ENCODE data around the gene MAVS.
"Not testable (repeated sequence)": the region's sequence is repeated elsewhere in the genome, so short reads cannot be mapped to it uniquely, and the experiment has no call there.

Gene MAVS

GRCh38 chr20:3904857-3905256, 58.2 kb downstream of the MAVS start:
- Histone ChIP-seq H3K27ac (ENCODE audit: low read length) (no peak overlapping the region), H3K4me1 (ENCODE audit: insufficient read depth, low read length) (peaks cover 3% of the 10 kb centered on the region; the same call in 1 of the 2 replicates), H3K4me3 (ENCODE audit: low read length) (no peak overlapping the region), H3K27me3 (ENCODE audit: insufficient read depth, low read length) (no peaks in the 10 kb centered on the region), H3K9ac (ENCODE audit: low read depth, low read length) (no peak overlapping the region), H3K36me3 (ENCODE audit: insufficient read depth, low read depth, low read length) (peaks cover 32% of the 10 kb centered on the region), H3K9me3 (ENCODE audit: insufficient read depth, low read depth, low read length) (no peaks in the 10 kb centered on the region)

GRCh38 chr20:3906744-3907721, 60.4 kb downstream of the MAVS start:
- H3K4me3 ChIP-seq (ENCODE audit: low read length); H3K27ac ChIP-seq (ENCODE audit: low read length); H3K4me1 ChIP-seq (ENCODE audit: insufficient read depth, low read length); H3K27me3 ChIP-seq (ENCODE audit: insufficient read depth, low read length); H3K9ac ChIP-seq (ENCODE audit: low read depth, low read length); H3K9me3 ChIP-seq (ENCODE audit: insufficient read depth, low read depth, low read length): not testable (repeated sequence)
- peaks cover 54% of the 10 kb centered on the region for H3K36me3 ChIP-seq (ENCODE audit: insufficient read depth, low read depth, low read length)

GRCh38 chr20:3908667-3909066, 62.0 kb downstream of the MAVS start:
- Histone ChIP-seq H3K9me3 (ENCODE audit: insufficient read depth, low read depth, low read length) (no peaks in the 10 kb centered on the region), H3K4me1 (ENCODE audit: insufficient read depth, low read length) (no peaks in the 10 kb centered on the region), H3K36me3 (ENCODE audit: insufficient read depth, low read depth, low read length) (peaks cover 69% of the 10 kb centered on the region), H3K4me3 (ENCODE audit: low read length) (no peak overlapping the region), H3K9ac (ENCODE audit: low read depth, low read length) (no peak overlapping the region), H3K27me3 (ENCODE audit: insufficient read depth, low read length) (no peaks in the 10 kb centered on the region), H3K27ac (ENCODE audit: low read length) (no peak overlapping the region)

GRCh38 chr20:3909952-3910366, 63.3 kb downstream of the MAVS start:
- no peaks in the 10 kb centered on the region for H3K4me1 ChIP-seq (ENCODE audit: insufficient read depth, low read length)
- peaks cover 75% of the 10 kb centered on the region for H3K36me3 ChIP-seq (ENCODE audit: insufficient read depth, low read depth, low read length)
- H3K9me3 ChIP-seq (ENCODE audit: insufficient read depth, low read depth, low read length) = no peaks in the 10 kb centered on the region
- H3K27me3 ChIP-seq (ENCODE audit: insufficient read depth, low read length) = no peaks in the 10 kb centered on the region
- H3K4me3 ChIP-seq (ENCODE audit: low read length) = no peak overlapping the region
- no peak overlapping the region for H3K27ac ChIP-seq (ENCODE audit: low read length)
- H3K9ac ChIP-seq (ENCODE audit: low read depth, low read length) = no peak overlapping the region

GRCh38 chr20:3910853-3911252, 64.2 kb downstream of the MAVS start:
- no peak overlapping the region for H3K27ac ChIP-seq (ENCODE audit: low read length)
- H3K9ac ChIP-seq (ENCODE audit: low read depth, low read length) = no peak overlapping the region
- no peaks in the 10 kb centered on the region for H3K9me3 ChIP-seq (ENCODE audit: insufficient read depth, low read depth, low read length)
- peaks cover 83% of the 10 kb centered on the region for H3K36me3 ChIP-seq (ENCODE audit: insufficient read depth, low read depth, low read length)
- H3K4me1 ChIP-seq (ENCODE audit: insufficient read depth, low read length) = no peaks in the 10 kb centered on the region
- no peaks in the 10 kb centered on the region for H3K27me3 ChIP-seq (ENCODE audit: insufficient read depth, low read length)
- H3K4me3 ChIP-seq (ENCODE audit: low read length) = no peak overlapping the region

- Histone ChIP-seq H3K27ac (ENCODE audit: low read length) (no peak overlapping the region), H3K4me3 (ENCODE audit: low read length) (no peak overlapping the region), H3K9ac (ENCODE audit: low read depth, low read length) (no peak overlapping the region), H3K27me3 (ENCODE audit: insufficient read depth, low read length) (no peaks in the 10 kb centered on the region), H3K4me1 (ENCODE audit: insufficient read depth, low read length) (no peaks in the 10 kb centered on the region), H3K36me3 (ENCODE audit: insufficient read depth, low read depth, low read length) (peaks cover 94% of the 10 kb centered on the region), H3K9me3 (ENCODE audit: insufficient read depth, low read depth, low read length) (no peaks in the 10 kb centered on the region)
Observed at GRCh38 chr20:3911956-3912355, 65.3 kb downstream of the MAVS start.

GRCh38 chr20:3914446-3914845, 67.8 kb downstream of the MAVS start:
- H3K36me3 ChIP-seq (ENCODE audit: insufficient read depth, low read depth, low read length) = peaks cover 94% of the 10 kb centered on the region
- no peak overlapping the region for H3K27ac ChIP-seq (ENCODE audit: low read length)
- H3K9me3 ChIP-seq (ENCODE audit: insufficient read depth, low read depth, low read length) = no peaks in the 10 kb centered on the region
- H3K9ac ChIP-seq (ENCODE audit: low read depth, low read length) = no peak overlapping the region
- H3K4me1 ChIP-seq (ENCODE audit: insufficient read depth, low read length) = no peaks in the 10 kb centered on the region
- no peaks in the 10 kb centered on the region for H3K27me3 ChIP-seq (ENCODE audit: insufficient read depth, low read length)
- no peak overlapping the region for H3K4me3 ChIP-seq (ENCODE audit: low read length)

- Histone ChIP-seq H3K27ac (ENCODE audit: low read length) (no peak overlapping the region), H3K9me3 (ENCODE audit: insufficient read depth, low read depth, low read length) (no peaks in the 10 kb centered on the region), H3K27me3 (ENCODE audit: insufficient read depth, low read length) (no peaks in the 10 kb centered on the region), H3K36me3 (ENCODE audit: insufficient read depth, low read depth, low read length) (peaks cover 94% of the 10 kb centered on the region), H3K9ac (ENCODE audit: low read depth, low read length) (no peak overlapping the region), H3K4me1 (ENCODE audit: insufficient read depth, low read length) (no peaks in the 10 kb centered on the region), H3K4me3 (ENCODE audit: low read length) (no peak overlapping the region)
Observed at GRCh38 chr20:3915691-3916090, 69.1 kb downstream of the MAVS start.

- H3K27me3 ChIP-seq (ENCODE audit: insufficient read depth, low read length) = no peaks in the 10 kb centered on the region
- no peak overlapping the region for H3K9ac ChIP-seq (ENCODE audit: low read depth, low read length)
- no peak overlapping the region for H3K4me3 ChIP-seq (ENCODE audit: low read length)
- H3K27ac ChIP-seq (ENCODE audit: low read length) = no peak overlapping the region
- no peaks in the 10 kb centered on the region for H3K9me3 ChIP-seq (ENCODE audit: insufficient read depth, low read depth, low read length)
- H3K36me3 ChIP-seq (ENCODE audit: insufficient read depth, low read depth, low read length) = peaks cover 93% of the 10 kb centered on the region
- H3K4me1 ChIP-seq (ENCODE audit: insufficient read depth, low read length) = no peaks in the 10 kb centered on the region
Observed at GRCh38 chr20:3916364-3916763, 69.7 kb downstream of the MAVS start.

- Histone ChIP-seq H3K27ac (ENCODE audit: low read length) (no peak overlapping the region), H3K27me3 (ENCODE audit: insufficient read depth, low read length) (no peaks in the 10 kb centered on the region), H3K4me3 (ENCODE audit: low read length) (no peak overlapping the region), H3K9me3 (ENCODE audit: insufficient read depth, low read depth, low read length) (no peaks in the 10 kb centered on the region), H3K9ac (ENCODE audit: low read depth, low read length) (no peak overlapping the region), H3K4me1 (ENCODE audit: insufficient read depth, low read length) (no peaks in the 10 kb centered on the region; the same call in 1 of the 2 replicates), H3K36me3 (ENCODE audit: insufficient read depth, low read depth, low read length) (peaks cover 96% of the 10 kb centered on the region)
Observed at GRCh38 chr20:3919352-3919751, 72.7 kb downstream of the MAVS start.

GRCh38 chr20:3922223-3922982, 75.8 kb downstream of the MAVS start:
- Histone ChIP-seq H3K9me3 (ENCODE audit: insufficient read depth, low read depth, low read length) (no peaks in the 10 kb centered on the region), H3K27ac (ENCODE audit: low read length) (no peak overlapping the region), H3K27me3 (ENCODE audit: insufficient read depth, low read length) (no peaks in the 10 kb centered on the region), H3K9ac (ENCODE audit: low read depth, low read length) (no peak overlapping the region), H3K36me3 (ENCODE audit: insufficient read depth, low read depth, low read length) (peaks cover 74% of the 10 kb centered on the region), H3K4me1 (ENCODE audit: insufficient read depth, low read length) (peaks cover 4% of the 10 kb centered on the region), H3K4me3 (ENCODE audit: low read length) (no peak overlapping the region)

- Histone ChIP-seq H3K36me3 (ENCODE audit: insufficient read depth, low read depth, low read length) (peaks cover 71% of the 10 kb centered on the region), H3K27me3 (ENCODE audit: insufficient read depth, low read length) (no peaks in the 10 kb centered on the region), H3K9ac (ENCODE audit: low read depth, low read length) (no peak overlapping the region), H3K4me3 (ENCODE audit: low read length) (no peak overlapping the region), H3K9me3 (ENCODE audit: insufficient read depth, low read depth, low read length) (no peaks in the 10 kb centered on the region), H3K27ac (ENCODE audit: low read length) (no peak overlapping the region), H3K4me1 (ENCODE audit: insufficient read depth, low read length) (peaks cover 5% of the 10 kb centered on the region)
Observed at GRCh38 chr20:3922983-3923339, 76.3 kb downstream of the MAVS start.

All from iPS-20b (cell line).